ENCODE data around the gene TCEANC2. TPM values are rescaled to one million over a fixed set of nuclear protein-coding genes. Genes with fewer than 3 reads are reported as not detected.
A peak's percentile ranks its signal among the peaks of the same experiment; 100 is the strongest.

TCEANC2 gene
- total and polyA plus RNA-seq, 2 of the 4 experiments (the other 2 are of a cell fraction), result 2.4 to 3.2 TPM

DNA sequence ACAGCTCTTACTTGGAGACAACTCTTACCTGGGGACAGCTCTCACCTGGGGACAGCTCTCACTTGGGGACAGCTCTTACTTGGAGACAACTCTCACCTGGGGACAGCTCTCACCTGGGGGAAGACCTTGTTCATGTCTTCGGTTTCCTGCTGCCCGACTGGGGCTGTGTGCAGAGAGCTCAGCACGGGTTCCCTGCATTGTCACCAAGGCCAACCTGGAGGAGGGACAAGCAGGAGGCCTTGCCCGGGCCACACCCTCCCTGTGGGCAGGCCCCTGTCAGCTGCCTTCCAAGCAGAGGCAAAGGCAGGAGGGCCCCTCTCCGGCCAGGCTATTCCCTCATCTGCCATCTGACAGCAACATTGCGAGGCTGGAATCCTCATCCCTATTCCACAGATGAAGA lies 35.4 kb upstream of the TCEANC2 start, which contains the start of gene LDLRAD1:
Gene LDLRAD1 (minus strand): TSS at position 208 of the 400 bp plus-strand sequence. CDS start 74 bp downstream, at position 134.
- Histone ChIP-seq H2BK120ac (ENCODE audit: low read depth, low read length) (no peak within 1 kb of the TSS), H3K79me1 (ENCODE audit: low read depth in 1 of 2, low read length in 2 of 2) (no peaks in the 10 kb centered on the region), H2BK5ac (ENCODE audit: low read depth, low read length, poor library complexity, severe bottlenecking) (no peak within 1 kb of the TSS), H3K27ac (ENCODE audit: insufficient read depth, low read length) (no peak within 1 kb of the TSS), H3K27me3 (ENCODE audit: control insufficient read depth, insufficient read depth, low read length) (peaks cover 41% of the 10 kb centered on the region), H2AK5ac (ENCODE audit: low read depth, low read length) (no peak within 1 kb of the TSS), H3K4ac (ENCODE audit: low read depth, low read length) (no peak within 1 kb of the TSS), H3K23ac (ENCODE audit: low read depth, low read length) (no peak within 1 kb of the TSS), H3K14ac (replicated peaks; ENCODE audit: low read depth, low read length) (no peak within 1 kb of the TSS), H3K9me1 (ENCODE audit: insufficient read depth, low read length) (peaks cover 4% of the 10 kb centered on the region; the same call in 1 of the 2 replicates), H4K8ac (ENCODE audit: low read depth in 2 of 2, low read length in 2 of 2) (no peak within 1 kb of the TSS), H2AFZ (replicated peaks; ENCODE audit: low read length, poor library complexity) (peak within 1 kb of the TSS; percentile 40), H2AK9ac (replicated peaks; ENCODE audit: low read depth, low read length, poor library complexity) (peak within 1 kb of the TSS; percentile 39), H3K4me2 (ENCODE audit: low read depth, low read length) (no peak within 1 kb of the TSS), H3K4me3 (ENCODE audit: insufficient read depth, low read depth, low read length) (no peak within 1 kb of the TSS), H3K4me1 (ENCODE audit: control insufficient read depth, insufficient read depth, low read length) (peaks cover 3% of the 10 kb centered on the region; the same call in 1 of the 2 replicates), H4K5ac (ENCODE audit: low read depth, low read length) (no peak within 1 kb of the TSS), H3K36me3 (ENCODE audit: control insufficient read depth, insufficient read depth, low read length) (no peaks in the 10 kb centered on the region), H4K20me1 (ENCODE audit: insufficient read depth, low read length) (0 out of 2 replicates have a peak, but pooled peaks cover 5% of the 10 kb centered on the region), H3K56ac (ENCODE audit: extremely low read depth, insufficient read depth, low read length) (no peak within 1 kb of the TSS), H3K18ac (ENCODE audit: low read depth, low read length) (no peak within 1 kb of the TSS), H3K9me3 (ENCODE audit: control insufficient read depth, insufficient read depth, low read length) (no peaks in the 10 kb centered on the region), H2BK20ac (ENCODE audit: low read depth, low read length) (no peak within 1 kb of the TSS), H3K9ac (ENCODE audit: low read depth, low read length) (no peak within 1 kb of the TSS), H2BK15ac (ENCODE audit: low read depth, low read length) (no peak within 1 kb of the TSS), H4K91ac (ENCODE audit: insufficient read depth, low read depth, low read length) (no peak within 1 kb of the TSS)
- WGBS, 2 experiments (ENCODE audit: extremely low coverage in 2 of 2, insufficient read length in 1 of 2), result 24% methylated on average over 3 of the region's 6 CpGs; no CpG with 5 or more reads in 1 of the 2 experiments
- ChIA-PET POLR2A (ENCODE audit: unreplicated experiment) (no interaction called here), CTCF (no interaction called here)
- no TSS peak for BruUV-seq (replicated peaks)
- no peak for DNase-seq
- intact Hi-C loops (cut with micrococcal nuclease) (no loop called here), dilution Hi-C loops (cut with HindIII; ENCODE audit: low sequenced_read_pairs, unreplicated experiment) (no loop called here), in situ Hi-C loops (cut with MboI; ENCODE audit: low sequenced_read_pairs) (no loop called here)
- no peak for TF ChIP-seq MAFK (IDR thresholded peaks at IDR 0.05; ENCODE audit: low read depth, low read length)
- TF ChIP-seq CTCF (conservative IDR thresholded peaks at IDR 0.05; ENCODE audit: low read depth, low read length), result no peak
- no peak for TF ChIP-seq BHLHE40 (IDR thresholded peaks at IDR 0.05; ENCODE audit: low read depth, low read length)
- TF ChIP-seq RFX5 (IDR thresholded peaks at IDR 0.05; ENCODE audit: low read depth, low read length), result no peak
- TF ChIP-seq MXI1 (IDR thresholded peaks at IDR 0.05; ENCODE audit: borderline replicate concordance, low read depth, low read length), result no peak
- no peak for TF ChIP-seq CHD1 (IDR thresholded peaks at IDR 0.05; ENCODE audit: low read depth, low read length)
- no peak for TF ChIP-seq ELK1 (IDR thresholded peaks at IDR 0.05; ENCODE audit: borderline replicate concordance, low read depth, low read length)
- 0 out of 2 replicates have a peak, but pooled peaks have one; percentile 18 for ATAC-seq (ENCODE audit: low read depth)
